ENCODE measurements around the gene PRKAR1B.

DNA sequence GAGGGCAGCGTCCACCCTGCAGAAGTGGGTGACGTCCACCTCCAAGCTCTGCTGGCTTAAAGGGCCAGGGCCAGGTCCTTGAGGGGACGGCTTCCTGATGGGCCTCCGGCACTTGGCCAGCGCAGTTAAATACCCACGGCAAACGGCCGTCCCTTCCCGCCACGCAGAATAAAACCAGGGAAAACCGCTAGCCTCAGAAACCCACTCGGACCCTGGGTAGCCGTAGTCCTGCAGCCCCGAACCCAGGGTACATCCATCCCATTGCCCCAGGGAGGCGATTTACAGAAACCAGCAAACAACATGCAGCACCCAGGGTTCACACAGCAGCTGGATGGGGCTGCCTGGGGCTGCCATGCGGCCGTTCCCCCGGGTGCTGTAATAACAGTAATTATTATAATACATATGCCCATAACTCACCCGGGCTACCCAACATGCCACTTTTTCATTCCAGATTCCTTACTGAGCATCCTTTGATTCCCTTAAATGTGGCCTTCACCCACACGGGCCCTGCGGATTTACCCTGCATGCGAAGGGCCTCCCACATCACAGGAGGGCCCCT lies 126.0 kb downstream of the PRKAR1B start:
- TF ChIP-seq CTCF (conservative IDR thresholded peaks at IDR 0.05; ENCODE audit: low read length) (no peak), EZH2phosphoT487 (IDR thresholded peaks at IDR 0.05; ENCODE audit: borderline replicate concordance) (no peak)

Measured in Loucy (cell line).